GM19395 (cell line): ENCODE measurements around the gene IFT74.
"Not testable (repeated sequence)": the region's sequence is repeated elsewhere in the genome, so short reads cannot be mapped to it uniquely, and the experiment has no call there.

ENCODE experiments used
- ATAC-seq: cut with Tn5 transposase; IDR thresholded peaks from one replicate; pipeline ENCODE4 v1.9.1; 2021; ENCODE audit warnings: mild to moderate bottlenecking, moderate library complexity; ENCODE audit not compliant: unreplicated experiment

The IFT74 gene

DNA sequence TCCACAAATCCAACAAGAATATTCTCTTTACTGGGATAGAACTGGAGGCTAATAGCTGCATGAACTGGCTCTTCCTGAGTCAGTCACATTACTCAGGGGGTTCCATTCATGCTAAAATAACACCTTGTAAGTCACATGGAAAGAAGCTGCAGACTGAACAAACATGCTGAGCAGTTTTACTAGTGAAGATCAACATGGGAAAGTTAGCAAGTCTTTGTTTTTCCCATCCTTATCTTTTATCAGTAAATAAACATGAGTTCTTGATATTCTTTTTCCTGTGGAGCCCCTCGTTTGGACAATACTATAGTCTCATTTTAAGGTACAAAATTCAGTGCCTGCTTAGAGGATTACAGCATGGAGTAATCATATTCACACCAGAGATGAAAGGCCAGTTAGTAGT, 109.1 kb downstream of the IFT74 start:
- no peak for ATAC-seq

DNA sequence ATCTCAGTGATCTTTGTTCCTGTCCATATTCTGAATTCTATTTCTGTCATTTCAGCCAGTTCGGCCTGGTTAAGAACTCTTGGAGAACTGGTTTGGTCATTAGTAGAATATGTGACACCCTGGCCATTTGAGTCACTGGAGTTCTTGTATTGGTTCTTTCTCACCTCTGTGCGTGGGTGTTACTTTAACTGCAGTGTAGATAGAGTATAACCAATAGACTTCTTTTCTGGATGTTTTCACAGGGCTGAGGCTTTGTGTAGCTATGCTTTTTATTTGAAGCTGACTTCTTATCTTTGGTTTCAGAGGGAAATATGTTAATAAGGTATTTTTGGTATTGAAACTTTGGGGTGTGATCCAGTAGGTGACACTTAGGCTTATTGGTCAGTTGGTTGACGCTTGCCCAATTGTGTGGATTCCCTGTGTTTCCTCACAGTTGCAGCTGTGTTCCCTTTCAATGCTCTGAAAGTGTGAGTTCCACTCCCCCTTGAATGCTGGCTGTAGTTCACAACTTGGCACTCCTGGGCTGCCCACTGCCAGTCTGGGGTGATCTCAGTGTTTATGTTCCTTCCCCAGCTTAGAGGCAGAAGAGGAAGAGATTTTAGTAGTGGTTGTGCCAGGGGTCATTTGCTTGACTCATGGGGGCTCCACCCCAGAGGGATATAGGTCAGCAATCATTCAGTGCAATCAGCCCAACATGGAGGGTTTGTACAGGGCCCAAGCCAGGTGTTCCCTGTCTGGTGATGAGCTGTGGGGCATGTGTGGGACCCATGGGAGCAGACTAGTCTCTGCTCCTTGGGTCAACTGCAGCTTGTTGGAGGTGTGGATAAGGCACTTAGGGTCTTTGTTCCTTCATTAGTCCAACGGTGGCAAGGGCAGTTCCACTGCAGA, 117.9 kb downstream of the IFT74 start:
- ATAC-seq, result no peak

- no peak for ATAC-seq
Measured at GRCh38 chr9:27078685-27079084, 122.5 kb downstream of the IFT74 start.

DNA sequence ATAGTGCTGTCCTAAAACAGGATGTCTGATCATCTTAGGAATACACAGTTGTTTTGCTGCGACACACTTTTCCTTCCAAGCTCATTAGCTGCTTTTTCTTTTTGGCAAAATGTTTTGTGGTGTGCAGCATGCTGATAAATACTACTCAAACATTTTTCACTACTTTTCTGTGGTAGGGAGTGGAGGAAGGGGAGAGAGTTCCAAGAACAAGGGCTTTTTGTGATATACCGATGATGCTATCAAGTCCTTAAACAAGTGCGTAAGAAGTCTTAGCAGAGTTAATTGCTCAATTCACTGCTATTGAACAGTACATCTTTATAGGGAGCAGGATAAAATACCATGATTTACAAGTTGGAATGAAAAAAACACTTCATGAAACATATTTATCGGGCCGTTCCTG, 129.2 kb downstream of the IFT74 start:
- ATAC-seq, result no peak

DNA sequence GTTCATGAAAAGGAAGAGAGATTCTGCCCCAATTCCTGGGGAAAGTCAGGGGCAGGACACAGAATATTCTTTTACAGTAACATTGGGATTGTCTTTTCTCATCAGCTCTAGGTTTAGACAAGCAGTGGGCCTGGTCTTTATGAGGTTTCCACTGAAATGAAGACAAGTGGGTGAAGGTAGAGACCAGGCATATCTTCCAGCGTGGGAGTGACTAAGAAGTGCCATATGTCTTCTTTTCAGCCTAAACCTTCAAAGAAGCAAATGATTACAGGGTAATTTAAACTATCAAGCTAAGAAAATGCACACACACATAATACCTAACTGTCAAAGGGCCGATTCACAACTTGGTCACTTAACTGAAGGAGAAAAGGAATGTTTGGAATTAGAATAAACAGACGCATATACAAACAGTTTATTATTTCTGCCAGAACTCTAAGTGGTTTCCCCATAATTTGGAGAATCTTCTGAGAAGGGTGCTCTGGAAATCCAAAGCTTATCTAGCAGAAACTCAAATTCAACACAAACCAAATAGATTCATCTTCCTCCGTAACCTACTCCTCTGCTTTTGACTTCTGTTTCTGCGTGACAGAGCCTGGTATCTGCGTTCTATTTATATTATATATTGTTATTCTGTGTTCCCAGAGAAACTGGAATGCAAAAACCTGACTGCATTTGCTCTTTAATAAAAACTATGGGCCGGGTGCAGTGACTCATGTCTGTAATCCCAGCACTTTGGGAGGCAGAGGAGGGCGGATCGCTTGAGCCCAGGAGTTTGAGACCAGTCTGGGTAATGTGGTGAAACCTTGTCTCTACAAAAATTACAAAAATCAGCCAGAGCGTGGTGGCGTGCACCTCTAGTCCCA, 130.8 kb downstream of the IFT74 start:
- ATAC-seq, result no peak

GRCh38 chr9:27088981-27089380, 132.8 kb downstream of the IFT74 start:
- no peak for ATAC-seq

- ATAC-seq, result no peak
Measured at GRCh38 chr9:27089706-27090105, 133.5 kb downstream of the IFT74 start.

- ATAC-seq, result no peak
Measured at GRCh38 chr9:27090231-27090630, 134.0 kb downstream of the IFT74 start.

- ATAC-seq, result no peak
Measured at GRCh38 chr9:27090711-27091110, 134.5 kb downstream of the IFT74 start.

- ATAC-seq, result not testable (repeated sequence)
Measured at GRCh38 chr9:27092496-27092895, 136.3 kb downstream of the IFT74 start.

DNA sequence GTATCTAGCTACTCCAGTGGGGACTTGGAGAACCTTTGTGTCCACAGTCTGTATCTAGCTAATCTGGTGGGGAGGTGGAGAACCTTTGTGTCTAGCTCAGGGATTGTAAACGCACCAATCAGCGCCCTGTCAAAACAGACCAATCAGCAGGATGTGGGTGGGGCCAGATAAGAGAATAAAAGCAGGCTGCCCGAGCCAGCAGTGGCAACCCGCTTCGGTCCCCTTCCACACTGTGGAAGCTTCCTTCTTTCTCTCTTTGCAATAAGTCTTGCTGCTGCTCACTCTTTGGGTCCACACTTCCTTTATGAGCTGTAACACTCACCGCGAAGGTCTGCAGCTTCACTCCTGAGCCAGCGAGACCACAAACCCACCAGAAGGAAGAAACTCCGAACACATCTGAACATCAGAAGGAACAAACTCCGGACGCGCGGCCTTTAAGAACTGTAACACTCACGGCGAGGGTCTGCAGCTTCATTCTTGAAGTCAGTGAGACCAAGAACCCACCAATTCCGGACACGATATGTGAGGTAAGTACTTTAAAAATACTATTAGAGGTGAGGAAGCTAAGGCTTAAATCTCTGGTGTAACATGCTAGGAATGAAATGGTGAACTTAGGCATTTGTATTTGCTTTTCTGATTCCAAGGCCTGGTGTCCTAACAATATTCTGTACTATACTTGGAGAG, 137.3 kb downstream of the IFT74 start:
- not testable (repeated sequence) for ATAC-seq

- no peak for ATAC-seq
Measured at GRCh38 chr9:27094640-27095298, 138.6 kb downstream of the IFT74 start.

GRCh38 chr9:27107241-27107640, 151.0 kb downstream of the IFT74 start:
- no peak for ATAC-seq

GRCh38 chr9:27108981-27109541, 152.8 kb downstream of the IFT74 start, which contains the start of gene TEK:
TSS of gene TEK (plus strand) at chr9:27109225. CDS start at chr9:27109591, 366 bp downstream.
- no peak for ATAC-seq

- no peak for ATAC-seq
Measured at GRCh38 chr9:27109621-27110020, 153.4 kb downstream of the IFT74 start.

DNA sequence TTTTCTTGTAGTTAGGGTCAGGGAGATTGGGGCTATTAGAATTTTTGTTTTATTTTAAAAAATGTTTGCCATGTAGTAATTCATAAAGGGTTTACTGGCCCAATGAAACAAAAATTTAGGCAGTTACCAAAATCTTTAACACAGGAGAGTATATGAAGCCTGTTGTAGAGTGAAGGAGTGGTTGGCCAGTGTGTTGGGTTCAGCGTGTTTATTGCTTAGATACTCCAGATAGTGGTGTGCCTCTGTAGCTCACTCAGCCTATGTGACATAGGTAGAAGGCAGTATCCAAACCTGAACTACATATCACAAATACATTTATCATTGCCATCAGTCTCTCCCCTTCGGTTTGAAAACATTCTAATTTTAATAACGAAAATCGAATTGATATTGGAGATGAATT, 154.0 kb downstream of the IFT74 start:
- ATAC-seq, result no peak

DNA sequence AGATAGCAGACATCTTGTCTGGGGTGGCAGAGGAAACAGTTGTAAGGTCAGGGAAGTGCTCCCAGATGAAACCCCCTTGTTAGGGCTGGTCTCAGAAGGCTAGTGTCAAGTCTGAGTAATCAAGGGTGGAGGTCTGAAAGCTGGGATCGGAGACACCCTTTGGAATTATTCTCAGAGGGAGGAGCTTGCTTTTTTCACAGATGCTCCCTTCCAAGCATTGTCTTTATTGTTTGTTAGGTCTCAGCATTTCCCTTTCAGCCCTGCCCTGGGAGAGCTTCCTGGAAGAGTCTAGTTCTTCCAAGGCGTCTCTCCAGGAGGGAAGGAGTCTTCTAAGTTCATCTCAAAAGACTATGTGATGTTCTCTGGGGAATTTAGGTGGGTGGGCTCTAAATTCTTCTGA, 156.0 kb downstream of the IFT74 start:
- ATAC-seq, result no peak
